HG03432 (cell line): ENCODE data around the gene HECW1.
"Not testable (repeated sequence)": the region's sequence is repeated elsewhere in the genome, so short reads cannot be mapped to it uniquely, and the experiment has no call there.

Source experiments
- ATAC-seq: cut with Tn5 transposase; IDR thresholded peaks from one replicate; pipeline ENCODE4 v1.9.1; 2021; ENCODE audit warnings: mild to moderate bottlenecking, moderate library complexity; ENCODE audit not compliant: unreplicated experiment

The HECW1 gene

DNA sequence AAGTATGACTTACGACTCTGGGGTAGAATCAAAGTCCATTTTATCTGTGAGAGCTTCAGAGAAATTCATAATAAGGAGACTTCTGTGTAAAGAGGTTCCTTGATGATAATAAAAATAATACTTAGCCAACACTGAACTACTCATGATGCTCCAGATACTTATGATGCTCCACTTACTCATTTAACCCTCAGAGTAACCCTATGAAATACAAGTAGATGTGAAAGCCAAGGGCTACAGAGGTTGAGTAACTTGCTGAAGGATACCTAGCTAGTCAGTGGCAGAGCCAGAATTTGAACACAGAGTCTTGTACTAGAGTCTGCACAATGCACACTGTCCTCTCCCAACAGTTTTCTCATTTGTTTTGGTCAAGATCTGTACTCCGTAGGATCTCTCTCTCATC lies 89.5 kb downstream of the HECW1 start:
- no peak for ATAC-seq

DNA sequence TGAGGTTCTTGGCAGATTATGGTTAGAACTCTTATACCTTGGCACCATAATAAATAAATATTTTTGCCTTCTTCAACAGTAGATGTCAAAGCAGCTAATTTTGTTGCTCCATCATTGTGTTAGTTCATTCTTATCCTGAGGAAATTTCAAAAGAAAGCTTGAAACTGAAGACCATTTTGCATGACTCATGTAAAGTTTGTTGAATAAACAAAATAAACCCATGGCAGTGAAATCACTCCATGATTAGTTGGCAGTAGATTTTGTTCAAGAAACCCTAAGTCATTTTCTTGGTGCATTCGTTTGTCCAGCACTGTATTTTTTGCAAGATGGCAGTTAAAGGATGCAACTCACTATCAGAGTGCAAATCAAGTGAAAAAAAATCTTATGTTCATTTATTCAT lies 91.6 kb downstream of the HECW1 start:
- no peak for ATAC-seq

DNA sequence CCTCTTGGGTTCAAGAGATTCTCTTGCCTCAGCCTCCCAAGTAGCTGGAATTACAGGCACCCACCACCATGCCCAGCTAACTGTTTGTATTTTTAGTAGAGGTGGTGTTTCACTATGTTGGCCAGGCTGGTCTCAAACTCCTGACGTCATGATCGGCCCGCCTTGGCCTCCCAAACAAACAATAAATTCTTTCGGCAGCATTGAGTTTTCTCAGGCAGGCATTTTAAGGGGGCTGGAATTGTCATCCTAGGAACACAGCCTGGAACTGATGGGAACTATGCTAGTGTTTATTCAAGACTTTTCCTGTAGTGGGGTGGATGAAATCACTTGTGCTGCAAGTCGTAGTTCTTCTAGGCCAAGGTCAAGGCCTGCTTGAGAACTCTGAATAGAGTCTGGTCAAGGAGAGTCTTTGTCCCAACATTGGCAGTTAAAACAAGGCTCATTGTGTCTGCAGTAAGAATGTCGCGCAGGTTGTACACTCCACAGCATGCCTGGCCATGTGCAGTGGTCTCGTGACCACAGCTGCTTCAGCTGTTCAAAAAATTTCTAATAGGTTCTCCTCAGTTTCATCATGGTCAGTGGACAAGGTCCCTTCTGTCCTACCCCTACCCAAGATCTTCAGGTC lies 92.8 kb downstream of the HECW1 start:
- no peak for ATAC-seq

- no peak for ATAC-seq
Measured at GRCh38 chr7:43208242-43208641, 95.8 kb downstream of the HECW1 start.

DNA sequence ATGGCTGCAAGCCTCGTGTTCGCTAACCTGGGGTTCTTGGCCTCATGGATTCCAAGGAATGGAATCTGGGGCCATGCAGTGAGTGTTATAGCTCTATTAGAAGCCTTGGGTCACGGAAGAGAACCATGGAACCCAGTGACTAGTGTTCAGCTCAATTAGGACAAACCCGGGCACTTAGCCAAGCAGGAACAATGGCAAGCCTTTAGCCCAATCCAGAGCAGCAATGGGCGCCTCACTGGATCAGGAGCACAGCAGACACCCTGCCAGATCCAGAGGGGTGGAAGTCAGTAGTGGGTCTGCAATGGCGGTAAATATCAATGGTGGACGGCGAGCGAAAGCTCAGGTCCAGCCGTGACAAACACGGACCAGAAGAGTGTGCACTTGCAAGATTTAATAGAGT lies 98.1 kb downstream of the HECW1 start:
- ATAC-seq = not testable (repeated sequence)

- no peak for ATAC-seq
Measured at GRCh38 chr7:43211286-43211685, 98.8 kb downstream of the HECW1 start.

- ATAC-seq = no peak
Measured at GRCh38 chr7:43211693-43212092, 99.2 kb downstream of the HECW1 start.

- ATAC-seq = no peak
Measured at GRCh38 chr7:43212921-43213320, 100.5 kb downstream of the HECW1 start.

DNA sequence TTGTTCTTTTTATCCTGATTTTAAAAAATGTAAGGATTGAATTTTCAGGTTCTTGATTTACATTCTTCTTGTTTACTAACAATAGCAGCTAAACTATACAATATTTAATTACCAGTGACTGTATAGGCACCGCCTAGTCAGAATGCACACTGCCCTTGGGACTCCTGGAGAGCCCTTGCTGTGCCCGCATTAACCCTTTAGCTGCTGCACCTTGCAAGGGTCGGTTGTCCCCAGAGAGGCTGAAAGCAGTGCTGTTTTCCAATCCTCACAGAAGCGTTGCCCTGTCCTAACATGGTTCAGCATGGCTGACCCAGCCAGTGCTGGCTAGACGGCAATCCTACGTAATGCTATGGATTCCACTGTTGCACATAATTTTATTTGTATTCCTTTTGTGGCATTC lies 102.6 kb downstream of the HECW1 start:
- ATAC-seq = no peak

- no peak for ATAC-seq
Measured at GRCh38 chr7:43217055-43217454, 104.6 kb downstream of the HECW1 start.

- ATAC-seq = not testable (repeated sequence)
Measured at GRCh38 chr7:43218901-43219300, 106.5 kb downstream of the HECW1 start.

GRCh38 chr7:43220250-43220649 lies 107.8 kb downstream of the HECW1 start:
- ATAC-seq = no peak

DNA sequence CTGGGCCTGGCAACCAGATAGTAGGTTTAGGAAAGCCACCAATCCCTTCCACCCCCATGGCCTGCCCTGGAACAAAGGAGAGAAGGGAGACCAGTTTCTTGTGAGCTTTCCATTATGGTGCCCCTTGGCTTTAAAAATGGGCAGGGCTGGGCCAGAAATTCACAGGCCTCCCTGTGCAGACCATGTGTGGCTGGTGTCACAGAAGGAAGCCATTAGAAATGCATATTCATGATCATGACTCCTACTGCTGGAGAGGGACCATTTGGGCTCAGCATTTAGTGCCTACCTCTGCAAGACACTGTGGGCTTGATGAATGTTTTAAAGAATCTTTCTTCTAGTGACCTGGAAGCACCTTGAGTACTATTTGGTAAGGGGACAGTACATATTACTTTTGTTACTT lies 108.3 kb downstream of the HECW1 start:
- ATAC-seq = no peak

DNA sequence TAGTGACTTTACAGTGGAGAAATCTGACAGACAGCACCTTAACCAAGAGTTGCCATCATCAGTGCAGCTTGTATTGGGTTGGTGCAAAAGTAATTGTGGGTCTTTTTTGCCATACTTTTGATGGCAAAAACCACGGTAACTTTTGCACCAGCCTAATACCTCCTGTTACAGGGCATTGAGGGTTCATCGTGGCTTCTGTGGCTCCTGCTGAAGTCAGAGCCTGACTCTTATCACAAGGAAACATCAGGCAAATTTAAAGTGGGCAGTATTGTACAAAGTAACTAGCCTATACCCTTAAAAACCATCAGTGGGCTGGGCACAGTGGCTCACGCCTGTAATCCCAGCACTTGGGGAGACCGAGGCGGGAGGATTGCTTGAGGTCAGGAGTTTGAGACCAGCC lies 117.4 kb downstream of the HECW1 start:
- ATAC-seq = no peak

DNA sequence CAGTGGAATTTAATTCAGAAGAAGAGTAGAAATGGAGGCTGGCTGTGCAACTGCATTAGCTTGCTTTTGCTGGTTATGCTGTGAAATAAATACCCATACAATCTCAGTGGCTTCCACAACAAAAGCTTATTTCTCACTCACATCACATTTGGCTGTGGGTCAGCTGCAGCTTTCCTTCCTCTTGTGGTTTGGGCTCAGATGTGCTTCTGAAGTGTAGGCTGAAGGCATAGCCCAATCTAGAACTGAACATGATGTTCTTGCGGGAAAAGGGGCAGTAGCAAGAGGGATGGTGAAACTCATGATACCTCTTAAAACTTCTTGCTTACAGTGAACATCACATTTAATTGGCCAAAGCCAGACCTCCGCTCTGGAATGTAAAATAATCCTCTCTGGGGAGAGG lies 119.9 kb downstream of the HECW1 start:
- ATAC-seq = no peak

DNA sequence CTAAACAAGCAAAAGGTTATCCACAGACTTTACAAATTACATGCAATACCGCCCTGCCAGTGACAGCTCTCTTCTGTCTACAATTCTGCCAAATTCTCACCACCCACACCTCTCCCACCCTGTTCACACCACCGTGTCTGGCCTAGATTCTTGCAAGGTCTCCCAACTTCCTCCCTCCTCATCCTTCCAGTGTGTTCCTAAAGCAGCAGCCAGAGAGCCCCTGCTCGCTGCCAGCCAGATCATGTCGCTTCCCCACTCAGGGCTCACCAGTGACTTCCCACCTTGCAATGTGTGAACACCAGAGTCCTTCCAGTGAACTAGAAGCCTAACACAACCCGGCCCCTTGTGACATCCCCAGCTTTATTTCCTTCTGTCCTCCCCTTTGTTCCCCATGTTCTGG lies 121.6 kb downstream of the HECW1 start:
- ATAC-seq = no peak

DNA sequence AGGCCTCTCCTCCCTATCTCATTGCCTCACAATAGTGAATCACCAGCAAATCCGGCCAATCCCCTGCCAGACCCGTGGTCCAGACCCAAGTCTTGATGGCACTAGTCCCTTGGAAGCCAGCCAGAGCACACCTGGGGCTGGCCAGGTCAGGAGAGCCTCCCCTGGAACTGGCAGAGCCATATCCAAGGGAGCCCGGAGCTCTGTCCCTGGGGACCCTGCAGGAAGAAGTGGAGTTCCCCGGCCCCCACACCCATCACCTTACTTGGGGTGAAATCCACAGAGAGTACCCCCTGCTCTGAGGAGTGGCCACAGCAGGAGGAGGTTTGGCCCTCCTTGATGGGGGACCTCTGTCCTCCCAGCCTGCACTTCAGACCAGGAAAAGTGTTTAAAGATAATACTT lies 122.5 kb downstream of the HECW1 start:
- no peak for ATAC-seq

GRCh38 chr7:43240565-43240964 lies 128.1 kb downstream of the HECW1 start:
- ATAC-seq = no peak

GRCh38 chr7:43242628-43243255 lies 130.3 kb downstream of the HECW1 start:
- ATAC-seq = no peak

DNA sequence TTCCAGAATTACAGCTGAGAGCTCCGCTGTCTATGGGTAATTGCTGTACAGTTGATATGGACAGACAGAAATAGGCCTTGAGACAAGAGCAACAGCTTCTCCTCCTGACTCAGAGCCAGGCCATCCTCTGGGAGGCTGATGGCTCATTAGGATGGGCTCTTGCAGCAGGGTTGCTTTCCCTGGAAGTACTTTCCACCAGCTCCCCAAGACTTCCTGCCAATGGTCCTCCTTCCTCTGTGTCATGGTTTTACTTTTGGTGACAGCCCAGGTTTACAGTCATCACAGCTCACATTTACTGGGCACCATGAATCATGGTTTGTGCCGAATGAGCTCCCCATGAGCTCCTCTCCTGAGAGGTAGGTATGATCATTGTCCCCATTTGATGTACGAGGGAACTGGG lies 131.8 kb downstream of the HECW1 start:
- ATAC-seq = no peak

- ATAC-seq = no peak
Measured at GRCh38 chr7:43244784-43245183, 132.3 kb downstream of the HECW1 start.

DNA sequence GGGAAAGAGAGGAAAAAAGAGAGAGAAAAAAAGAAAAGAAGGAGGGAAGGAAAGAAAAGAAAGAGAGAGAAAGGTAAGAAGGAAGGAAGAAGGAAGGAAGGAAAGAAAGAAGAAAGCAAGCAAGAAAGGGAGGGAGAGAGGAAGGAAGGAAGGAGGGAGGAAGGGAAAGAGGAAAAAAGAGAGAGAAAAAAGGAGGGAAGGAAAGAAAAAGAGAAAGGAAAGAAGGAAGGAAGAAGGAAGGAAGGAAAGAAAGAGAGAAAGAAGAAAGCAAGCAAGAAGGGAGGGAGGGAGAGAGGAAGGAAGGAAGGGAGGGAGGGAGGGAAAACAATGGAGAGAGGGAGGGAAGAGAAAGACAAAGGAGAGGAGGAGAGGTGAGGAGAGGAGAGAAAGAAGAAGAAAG lies 135.3 kb downstream of the HECW1 start:
- ATAC-seq = no peak

GRCh38 chr7:43248553-43248952 lies 136.1 kb downstream of the HECW1 start:
- ATAC-seq = no peak
